ENCODE measurements around the gene EVPL.

DNA sequence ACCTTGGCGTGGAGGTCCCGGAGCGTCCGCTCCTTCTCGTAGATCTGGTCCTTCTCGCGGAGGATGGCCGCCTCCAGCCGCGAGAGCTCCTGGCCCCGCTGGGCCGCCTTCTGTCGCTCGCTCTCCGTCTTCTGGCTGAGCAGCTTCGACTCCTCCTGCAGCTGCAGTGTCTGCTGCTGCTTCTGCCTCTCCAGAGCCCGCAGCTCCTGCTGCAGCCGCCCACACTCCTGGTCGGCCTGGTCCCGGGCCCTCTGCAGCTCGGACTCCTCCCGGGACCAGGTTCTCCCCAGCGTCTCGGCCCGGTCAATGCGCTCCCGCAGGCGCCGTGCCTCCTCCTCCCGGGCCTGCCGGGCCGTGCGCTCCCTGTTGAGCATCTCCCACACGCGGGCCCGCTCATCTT is 18.9 kb downstream of the EVPL start:
- TF ChIP-seq, protein P1, sequence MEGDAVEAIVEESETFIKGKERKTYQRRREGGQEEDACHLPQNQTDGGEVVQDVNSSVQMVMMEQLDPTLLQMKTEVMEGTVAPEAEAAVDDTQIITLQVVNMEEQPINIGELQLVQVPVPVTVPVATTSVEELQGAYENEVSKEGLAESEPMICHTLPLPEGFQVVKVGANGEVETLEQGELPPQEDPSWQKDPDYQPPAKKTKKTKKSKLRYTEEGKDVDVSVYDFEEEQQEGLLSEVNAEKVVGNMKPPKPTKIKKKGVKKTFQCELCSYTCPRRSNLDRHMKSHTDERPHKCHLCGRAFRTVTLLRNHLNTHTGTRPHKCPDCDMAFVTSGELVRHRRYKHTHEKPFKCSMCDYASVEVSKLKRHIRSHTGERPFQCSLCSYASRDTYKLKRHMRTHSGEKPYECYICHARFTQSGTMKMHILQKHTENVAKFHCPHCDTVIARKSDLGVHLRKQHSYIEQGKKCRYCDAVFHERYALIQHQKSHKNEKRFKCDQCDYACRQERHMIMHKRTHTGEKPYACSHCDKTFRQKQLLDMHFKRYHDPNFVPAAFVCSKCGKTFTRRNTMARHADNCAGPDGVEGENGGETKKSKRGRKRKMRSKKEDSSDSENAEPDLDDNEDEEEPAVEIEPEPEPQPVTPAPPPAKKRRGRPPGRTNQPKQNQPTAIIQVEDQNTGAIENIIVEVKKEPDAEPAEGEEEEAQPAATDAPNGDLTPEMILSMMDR (IDR thresholded peaks at IDR 0.05) = no peak
- no peak for TF ChIP-seq POLR2AphosphoS5 (IDR thresholded peaks at IDR 0.05)
- no peak for TF ChIP-seq POLR2A (IDR thresholded peaks at IDR 0.05)
- TF ChIP-seq EP300 (IDR thresholded peaks at IDR 0.05) = no peak

Measured in stomach (tissue), 4 donors.